Measurements from ENCODE around the gene SULT1C4.

DNA sequence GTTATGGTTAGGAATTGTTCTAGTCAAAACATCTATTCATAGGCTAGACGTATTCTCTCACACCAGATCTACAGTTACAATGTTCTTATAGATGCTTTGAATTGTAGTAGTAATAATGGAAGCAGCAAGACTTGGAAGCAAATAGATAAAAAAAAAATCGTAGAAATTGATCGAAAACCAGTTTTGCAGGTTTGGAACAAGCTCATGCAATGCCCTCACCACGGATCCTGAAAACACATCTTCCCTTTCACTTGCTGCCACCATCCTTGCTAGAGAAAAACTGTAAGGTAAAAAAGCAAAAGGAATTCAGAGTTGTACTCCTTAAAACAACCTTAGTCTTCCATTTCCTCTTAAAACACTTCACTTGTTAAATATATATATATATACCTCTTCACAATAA lies 4.4 kb downstream of the SULT1C4 start:
- TF ChIP-seq CTCF (IDR thresholded peaks at IDR 0.05), result no peak
- TF ChIP-seq POLR2A (IDR thresholded peaks at IDR 0.05), result no peak

Data from breast epithelium (tissue), 3 donors.